CD14-positive monocyte (primary cell): ENCODE data around the gene SYNE2. TPM values are rescaled to one million over a fixed set of nuclear protein-coding genes. Genes with fewer than 3 reads are reported as not detected.

Experiments
- DNase-seq, 3 donors: peaks; one replicate each; pipeline ENCODE4 v3.0.0-alpha.2; 2011 to 2022
- H2AFZ ChIP-seq: 2 replicates; pipeline ENCODE4 v1.6.0; 2012; ENCODE audit warnings: mild to moderate bottlenecking, low read depth, low read length, inconsistent platforms; ENCODE audit not compliant: insufficient read depth, poor library complexity, severe bottlenecking
- H3K27ac ChIP-seq, 2 donors: 1 replicate in 1 of 2; 2 replicates in 1 of 2; pipeline ENCODE4 v1.5.1; 2012 to 2013; ENCODE audit warnings: low read length in 2 of 2, control low read depth in 1 of 2, inconsistent platforms in 1 of 2, low read depth in 1 of 2, mild to moderate bottlenecking in 1 of 2
- H3K27me3 ChIP-seq, 2 donors: one replicate each; pipeline versions ENCODE4 v1.6.0 to v1.6.1; 2011 to 2013; ENCODE audit warnings: low read length in 2 of 2; ENCODE audit not compliant: control insufficient read depth in 2 of 2, insufficient read depth in 2 of 2
- H3K36me3 ChIP-seq, 2 donors: replicated peaks in 1 of 2; 1 replicate in 1 of 2; 2 replicates in 1 of 2; pipeline versions ENCODE4 v1.5.1 to v1.6.1; 2012 to 2013; ENCODE audit warnings: low read length in 2 of 2, control low read depth in 1 of 2, inconsistent platforms in 1 of 2, mild to moderate bottlenecking in 1 of 2; ENCODE audit not compliant: insufficient read depth in 2 of 2, control insufficient read depth in 1 of 2
- H3K4me1 ChIP-seq, 2 donors: 1 replicate in 1 of 2; 2 replicates in 1 of 2; pipeline versions ENCODE4 v1.5.1 to v1.6.1; 2012 to 2013; ENCODE audit warnings: low read length in 2 of 2, control low read depth in 1 of 2, inconsistent platforms in 1 of 2, mild to moderate bottlenecking in 1 of 2, moderate library complexity in 1 of 2; ENCODE audit not compliant: insufficient read depth in 2 of 2, control insufficient read depth in 1 of 2
- H3K4me2 ChIP-seq: replicated peaks from 2 replicates; pipeline ENCODE3; 2012; ENCODE audit warnings: low read length, moderate library complexity, mild to moderate bottlenecking; ENCODE audit not compliant: poor library complexity, severe bottlenecking; ENCODE audit errors: extremely low read depth
- H3K4me3 ChIP-seq, 3 experiments: fragments of 200-600 bp in 1 of 3; sonication (generic) in 1 of 3; replicated peaks in 1 of 3; 1 replicate in 2 of 3; 2 replicates in 1 of 3; pipeline ENCODE4 v1.5.1; 2011 to 2013; ENCODE audit warnings: low read length in 3 of 3, mild to moderate bottlenecking in 3 of 3, control low read depth in 2 of 3, low read depth in 2 of 3, inconsistent platforms in 1 of 3, moderate library complexity in 1 of 3
- H3K79me2 ChIP-seq: 2 replicates; pipeline ENCODE4 v1.6.0; 2012; ENCODE audit warnings: mild to moderate bottlenecking, control low read depth, inconsistent platforms, low read length, moderate library complexity; ENCODE audit not compliant: insufficient read depth
- H3K9ac ChIP-seq: 2 replicates; pipeline ENCODE4 v1.6.0; 2017; ENCODE audit warnings: low read length, mild to moderate bottlenecking; ENCODE audit not compliant: insufficient read depth, poor library complexity, severe bottlenecking
- H3K9me3 ChIP-seq, 2 donors: replicated peaks in 1 of 2; 1 replicate in 1 of 2; 2 replicates in 1 of 2; pipeline versions ENCODE4 v1.5.1 to v1.6.1; 2012 to 2013; ENCODE audit warnings: low read length in 2 of 2, control low read depth in 1 of 2; ENCODE audit not compliant: control insufficient read depth in 1 of 2, insufficient read depth in 1 of 2
- H4K20me1 ChIP-seq: 2 replicates; pipeline ENCODE4 v1.6.0; 2012; ENCODE audit warnings: mild to moderate bottlenecking, low read length, control low read depth, moderate library complexity; ENCODE audit not compliant: insufficient read depth
- H3K27ac Mint-ChIP-seq, 7 donors: one replicate each; pipeline ENCODE4 v1.8.0; 2020; ENCODE audit warnings: mild to moderate bottlenecking in 7 of 7, mixed read lengths in 7 of 7, moderate library complexity in 6 of 7, inconsistent platforms in 2 of 7
- H3K27me3 Mint-ChIP-seq, 3 donors: one replicate each; pipeline ENCODE4 v1.8.0; 2021 to 2022; ENCODE audit warnings: low read depth in 3 of 3, mild to moderate bottlenecking in 3 of 3, mixed read lengths in 3 of 3, moderate library complexity in 3 of 3, inconsistent platforms in 1 of 3
- H3K36me3 Mint-ChIP-seq, 2 donors: one replicate each; pipeline ENCODE4 v1.8.0; 2020; ENCODE audit warnings: mixed read lengths in 2 of 2, inconsistent platforms in 1 of 2, mild to moderate bottlenecking in 1 of 2
- H3K4me1 Mint-ChIP-seq: one replicate; pipeline ENCODE4 v1.8.0; 2020; ENCODE audit warnings: mild to moderate bottlenecking, mixed read lengths
- H3K4me3 Mint-ChIP-seq, 2 donors: one replicate each; pipeline ENCODE4 v1.8.0; 2020; ENCODE audit warnings: mild to moderate bottlenecking in 2 of 2, mixed read lengths in 2 of 2, moderate library complexity in 1 of 2
- H3K9me3 Mint-ChIP-seq, 7 donors: one replicate each; pipeline ENCODE4 v1.8.0; 2020 to 2022; ENCODE audit warnings: mixed read lengths in 7 of 7, mild to moderate bottlenecking in 6 of 7, moderate library complexity in 6 of 7, inconsistent platforms in 2 of 7
- WGBS: methylation state at CpG from one replicate; pipeline ENCODE4 v1.1.5; 2013; ENCODE audit warnings: missing lambda C conversion rate; ENCODE audit not compliant: insufficient coverage; 5-methylcytosine and 5-hydroxymethylcytosine counted together
- intact Hi-C, 2 donors: fragments of 100-400 bp; cut with micrococcal nuclease; formaldehyde crosslinking; loops; one replicate each; pipeline versions ENCODE4 v1.15.0 to v1.15.1; 2023
- polyA plus RNA-seq, 3 donors: library from polyadenylated mRNA; depleted of rRNA in 1 of 3; unstranded in 2 of 3; stranded (reverse) in 1 of 3; fragments of 300-500 nt in 2 of 3; fragments of >200 nt in 1 of 3; fragmentation: Illumina TruSeq in 2 of 3; gene quantifications; 1 replicate in 2 of 3; 2 replicates in 1 of 3; pipeline ENCODE4 v1.2.3, GENCODE V29; 2012 to 2021
- TF ChIP-seq, protein P1 (sequence below): fragments of 200-600 bp; IDR thresholded peaks from one replicate; pipeline ENCODE4 v1.8.0; 2022; ENCODE audit warnings: antibody characterized with exemption, mild to moderate bottlenecking

SYNE2 gene
- polyA plus RNA-seq, 3 donors, result 0.06 to 0.46 (median 0.44) TPM

DNA sequence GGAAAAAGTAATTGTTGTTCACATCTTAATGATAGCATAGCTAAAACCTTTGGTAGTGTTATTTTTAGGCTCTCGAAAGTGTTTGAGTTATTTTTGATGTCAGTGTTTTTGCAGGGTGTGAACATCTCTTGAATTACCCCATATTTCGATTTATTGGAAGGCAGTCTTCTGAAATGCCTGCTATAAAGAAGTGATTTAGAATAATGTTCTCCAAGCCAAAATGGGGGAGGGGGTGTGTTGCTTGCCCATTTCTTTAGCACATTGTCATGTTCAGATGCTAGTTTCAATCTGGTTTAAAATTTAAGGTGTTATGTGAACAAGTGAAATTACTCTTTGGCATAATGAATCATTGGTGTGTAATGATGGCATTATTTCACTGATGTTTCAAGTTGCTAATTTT, 110.6 kb downstream of the SYNE2 start:
- TF ChIP-seq, protein P1, sequence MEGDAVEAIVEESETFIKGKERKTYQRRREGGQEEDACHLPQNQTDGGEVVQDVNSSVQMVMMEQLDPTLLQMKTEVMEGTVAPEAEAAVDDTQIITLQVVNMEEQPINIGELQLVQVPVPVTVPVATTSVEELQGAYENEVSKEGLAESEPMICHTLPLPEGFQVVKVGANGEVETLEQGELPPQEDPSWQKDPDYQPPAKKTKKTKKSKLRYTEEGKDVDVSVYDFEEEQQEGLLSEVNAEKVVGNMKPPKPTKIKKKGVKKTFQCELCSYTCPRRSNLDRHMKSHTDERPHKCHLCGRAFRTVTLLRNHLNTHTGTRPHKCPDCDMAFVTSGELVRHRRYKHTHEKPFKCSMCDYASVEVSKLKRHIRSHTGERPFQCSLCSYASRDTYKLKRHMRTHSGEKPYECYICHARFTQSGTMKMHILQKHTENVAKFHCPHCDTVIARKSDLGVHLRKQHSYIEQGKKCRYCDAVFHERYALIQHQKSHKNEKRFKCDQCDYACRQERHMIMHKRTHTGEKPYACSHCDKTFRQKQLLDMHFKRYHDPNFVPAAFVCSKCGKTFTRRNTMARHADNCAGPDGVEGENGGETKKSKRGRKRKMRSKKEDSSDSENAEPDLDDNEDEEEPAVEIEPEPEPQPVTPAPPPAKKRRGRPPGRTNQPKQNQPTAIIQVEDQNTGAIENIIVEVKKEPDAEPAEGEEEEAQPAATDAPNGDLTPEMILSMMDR, result no peak
- Mint-ChIP-seq H3K9me3 (no peaks in the 10 kb centered on the region), H3K27me3 (peaks cover 5 to 16% (median 10%) of the 10 kb centered on the region in 3 donors), H3K4me3 (no peak overlapping the region), H3K27ac (no peak overlapping the region), H3K36me3 (no peaks in the 10 kb centered on the region), H3K4me1 (no peaks in the 10 kb centered on the region)
- Histone ChIP-seq H3K9me3 (no peaks in the 10 kb centered on the region), H4K20me1 (no peaks in the 10 kb centered on the region), H3K36me3 (no peaks in the 10 kb centered on the region), H3K4me1 (no peaks in the 10 kb centered on the region), H3K79me2 (no peaks in the 10 kb centered on the region), H3K4me2 (no peak overlapping the region), H2AFZ (no peak overlapping the region), H3K4me3 (no peak overlapping the region), H3K27ac (no peak overlapping the region), H3K27me3 (peaks cover 3 to 5% of the 10 kb centered on the region in 2 donors), H3K9ac (no peak overlapping the region)
- WGBS, result 100% methylated on average over 1 of the region's 2 CpGs
- intact Hi-C loops, result no loop called here
- no peak for DNase-seq

DNA sequence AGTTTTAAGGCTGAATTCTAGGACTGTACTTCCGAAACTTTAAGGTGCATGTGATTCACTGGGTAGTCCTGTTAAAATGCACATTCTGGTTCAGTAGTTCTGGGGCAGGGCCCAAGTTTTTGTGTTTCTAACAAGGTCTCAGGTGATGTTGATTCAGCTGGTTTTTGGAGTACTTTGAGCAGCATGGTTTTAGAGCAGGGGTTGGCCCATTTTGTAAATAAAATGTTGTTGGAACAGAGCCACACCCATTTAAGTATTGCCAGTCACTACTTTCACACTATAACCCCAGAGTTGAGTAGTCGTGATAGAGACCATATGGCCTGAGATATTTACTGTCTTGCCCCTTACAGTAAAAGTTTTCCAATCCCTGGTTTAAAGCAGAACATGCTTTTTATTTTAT, 111.3 kb downstream of the SYNE2 start:
- intact Hi-C loops, result no loop called here
- WGBS, result no CpG with 5 or more reads among the region's 2 CpGs
- TF ChIP-seq, protein P1, result no peak
- Histone ChIP-seq H3K4me3 (no peak overlapping the region), H3K9me3 (no peaks in the 10 kb centered on the region), H2AFZ (no peak overlapping the region), H3K27me3 (peaks cover 3 to 5% of the 10 kb centered on the region in 2 donors), H3K79me2 (no peaks in the 10 kb centered on the region), H3K36me3 (no peaks in the 10 kb centered on the region), H3K9ac (no peak overlapping the region), H4K20me1 (no peaks in the 10 kb centered on the region), H3K4me2 (no peak overlapping the region), H3K27ac (no peak overlapping the region), H3K4me1 (no peaks in the 10 kb centered on the region)
- H3K27ac Mint-ChIP-seq, result no peak overlapping the region
- no peak for DNase-seq
- no peaks in the 10 kb centered on the region for H3K36me3 Mint-ChIP-seq
- H3K4me3 Mint-ChIP-seq, result no peak overlapping the region
- H3K9me3 Mint-ChIP-seq, result no peaks in the 10 kb centered on the region
- H3K4me1 Mint-ChIP-seq, result no peaks in the 10 kb centered on the region
- H3K27me3 Mint-ChIP-seq, result peaks cover 5 to 13% (median 9%) of the 10 kb centered on the region in 3 donors
